Activated B cell treated with CpG ODN at 0.5 μM for 24 hours (primary cell): ENCODE results near the gene TBX20. TPM values are rescaled to one million over a fixed set of nuclear protein-coding genes. Genes with fewer than 3 reads are reported as not detected.
"Not testable (repeated sequence)": the region's sequence is repeated elsewhere in the genome, so short reads cannot be mapped to it uniquely, and the experiment has no call there.

Source experiments
- ATAC-seq: fragments of 200-7000 bp; cut with Tn5 transposase; one replicate; pipeline ENCODE4 v1.10.0; 2021; ENCODE audit warnings: low read depth, mild to moderate bottlenecking, moderate library complexity
- CTCF ChIA-PET: fragments of 350-600 bp; sonication (Branson Sonifier 250); formaldehyde crosslinking; loops from one replicate; lab custom pipeline; 2021; ENCODE audit warnings: antibody characterized with exemption; lab: Charles Lee
- POLR2A ChIA-PET: fragments of 350-600 bp; sonication (Branson Sonifier 250); formaldehyde crosslinking; loops from one replicate; lab custom pipeline; 2021; ENCODE audit warnings: antibody characterized with exemption; lab: Charles Lee
- DNase-seq: peaks from one replicate; pipeline ENCODE4 v3.0.0; 2022
- H3K27ac Mint-ChIP-seq: one replicate; pipeline ENCODE4 v1.8.0; 2020; ENCODE audit warnings: mixed read lengths
- H3K27me3 Mint-ChIP-seq: one replicate; pipeline ENCODE4 v1.8.0; 2021; ENCODE audit warnings: mixed read lengths
- H3K36me3 Mint-ChIP-seq: one replicate; pipeline ENCODE4 v1.8.0; 2021; ENCODE audit warnings: low read depth, mixed read lengths
- H3K4me1 Mint-ChIP-seq: one replicate; pipeline ENCODE4 v1.8.0; 2021; ENCODE audit warnings: mixed read lengths
- H3K4me3 Mint-ChIP-seq: one replicate; pipeline ENCODE4 v1.8.0; 2020; ENCODE audit warnings: mild to moderate bottlenecking, mixed read lengths
- H3K9me3 Mint-ChIP-seq: one replicate; pipeline ENCODE4 v1.8.0; 2020; ENCODE audit warnings: mixed read lengths
- intact Hi-C: fragments of 100-400 bp; cut with micrococcal nuclease; formaldehyde crosslinking; loops from one replicate; pipeline ENCODE4 v1.15.1; 2024
- total RNA-seq: library from RNA; stranded (reverse); gene quantifications from 2 replicates; pipeline ENCODE4 v1.2.3, GENCODE V29; 2022

TBX20 gene
- total RNA-seq, 1 donor from 2014 or later: 0.11 TPM

- CTCF ChIA-PET, H3K4me3 Mint-ChIP-seq, H3K36me3 Mint-ChIP-seq, H3K4me1 Mint-ChIP-seq, H3K27ac Mint-ChIP-seq, DNase-seq, intact Hi-C loops, H3K27me3 Mint-ChIP-seq, POLR2A ChIA-PET, H3K9me3 Mint-ChIP-seq, ATAC-seq: not testable (repeated sequence)
Measured at GRCh38 chr7:35161059-35161740, 92.7 kb downstream of the TBX20 start.

Other genes with a start within 250 kb of the TBX20 start
- 10.0 and 13.6 TPM in 2 replicates for gene DPY19L1, start 216.6 kb downstream of the TBX20 start, total RNA-seq